Middle frontal gyrus (tissue), 1 donor: Measurements from ENCODE around the gene HS3ST2.
"Not testable (repeated sequence)": the region's sequence is repeated elsewhere in the genome, so short reads cannot be mapped to it uniquely, and the experiment has no call there.

ENCODE experiments used
- DNase-seq: peaks from one replicate; pipeline ENCODE4 v3.0.0-alpha.2; 2015; ENCODE audit warnings: low spot score; ENCODE audit errors: extremely low spot score

Gene HS3ST2

GRCh38 chr16:22932032-22932771 lies 118.2 kb downstream of the HS3ST2 start:
- DNase-seq, result no peak

GRCh38 chr16:22933173-22933572 lies 119.2 kb downstream of the HS3ST2 start:
- no peak for DNase-seq

GRCh38 chr16:22934786-22935185 lies 120.8 kb downstream of the HS3ST2 start:
- no peak for DNase-seq

GRCh38 chr16:22937169-22937568 lies 123.2 kb downstream of the HS3ST2 start:
- no peak for DNase-seq

GRCh38 chr16:22938647-22939046 lies 124.7 kb downstream of the HS3ST2 start:
- DNase-seq, result no peak

GRCh38 chr16:22939744-22940363 lies 125.9 kb downstream of the HS3ST2 start:
- DNase-seq, result not testable (repeated sequence)

GRCh38 chr16:22941970-22942501 lies 128.1 kb downstream of the HS3ST2 start:
- DNase-seq, result no peak

- no peak for DNase-seq
Observed at GRCh38 chr16:22942811-22943210, 128.8 kb downstream of the HS3ST2 start.

GRCh38 chr16:22945361-22945760 lies 131.4 kb downstream of the HS3ST2 start:
- DNase-seq, result peak; percentile 10

- no peak for DNase-seq
Observed at GRCh38 chr16:22946433-22946832, 132.5 kb downstream of the HS3ST2 start.

- DNase-seq, result no peak
Observed at GRCh38 chr16:22948058-22948602, 134.2 kb downstream of the HS3ST2 start.

GRCh38 chr16:22948603-22949368 lies 134.8 kb downstream of the HS3ST2 start:
- DNase-seq, result peak; percentile 31

GRCh38 chr16:22955461-22956070 lies 141.6 kb downstream of the HS3ST2 start:
- no peak for DNase-seq

- no peak for DNase-seq
Observed at GRCh38 chr16:22961206-22961605, 147.2 kb downstream of the HS3ST2 start.

- DNase-seq, result no peak
Observed at GRCh38 chr16:22962905-22963304, 148.9 kb downstream of the HS3ST2 start.
